Stomach (tissue), 4 donors: ENCODE results near the gene PLEKHA5.

Source experiments
- CTCF ChIP-seq, 7 experiments: fragments of 450-650 bp in 4 of 7; fragments of 200-600 bp in 3 of 7; sonication (generic) in 3 of 7; IDR thresholded peaks; one replicate each; pipeline ENCODE4 v1.5.1; 2016 to 2019; ENCODE audit warnings: antibody characterized with exemption in 7 of 7, control low read depth in 2 of 7, mild to moderate bottlenecking in 1 of 7
- POLR2A ChIP-seq, 4 donors: fragments of 450-650 bp; IDR thresholded peaks; one replicate each; pipeline ENCODE4 v1.6.1; 2016; ENCODE audit warnings: antibody characterized with exemption in 4 of 4, control low read depth in 2 of 4, mild to moderate bottlenecking in 1 of 4, moderate library complexity in 1 of 4

GRCh38 chr12:19168644-19169043 is 39.1 kb downstream of the PLEKHA5 start:
- TF ChIP-seq CTCF (IDR thresholded peaks at IDR 0.05), result no peak
- TF ChIP-seq POLR2A (IDR thresholded peaks at IDR 0.05), result no peak
